Measurements from ENCODE around the gene FGGY.

FGGY gene

DNA sequence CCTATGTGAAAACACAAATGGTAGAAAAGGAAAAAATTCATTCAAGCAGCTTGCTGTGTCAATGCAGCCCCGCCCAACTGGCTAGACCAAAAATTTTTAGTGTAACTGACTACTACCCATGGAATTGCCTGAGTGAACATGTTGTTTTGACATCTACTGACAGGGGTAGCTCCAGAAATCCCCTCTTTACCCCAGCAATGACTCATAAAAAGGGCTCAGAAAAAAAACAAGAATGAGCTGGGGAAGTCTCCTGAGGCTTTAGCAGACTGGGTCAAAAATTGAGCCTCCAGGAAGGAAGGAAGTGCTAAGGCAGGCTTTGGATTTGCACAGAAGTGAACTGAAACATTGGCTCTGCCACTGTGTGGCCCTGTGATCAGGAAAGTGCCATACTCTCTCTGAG lies 24.4 kb upstream of the FGGY start:
- TF ChIP-seq, protein P1, sequence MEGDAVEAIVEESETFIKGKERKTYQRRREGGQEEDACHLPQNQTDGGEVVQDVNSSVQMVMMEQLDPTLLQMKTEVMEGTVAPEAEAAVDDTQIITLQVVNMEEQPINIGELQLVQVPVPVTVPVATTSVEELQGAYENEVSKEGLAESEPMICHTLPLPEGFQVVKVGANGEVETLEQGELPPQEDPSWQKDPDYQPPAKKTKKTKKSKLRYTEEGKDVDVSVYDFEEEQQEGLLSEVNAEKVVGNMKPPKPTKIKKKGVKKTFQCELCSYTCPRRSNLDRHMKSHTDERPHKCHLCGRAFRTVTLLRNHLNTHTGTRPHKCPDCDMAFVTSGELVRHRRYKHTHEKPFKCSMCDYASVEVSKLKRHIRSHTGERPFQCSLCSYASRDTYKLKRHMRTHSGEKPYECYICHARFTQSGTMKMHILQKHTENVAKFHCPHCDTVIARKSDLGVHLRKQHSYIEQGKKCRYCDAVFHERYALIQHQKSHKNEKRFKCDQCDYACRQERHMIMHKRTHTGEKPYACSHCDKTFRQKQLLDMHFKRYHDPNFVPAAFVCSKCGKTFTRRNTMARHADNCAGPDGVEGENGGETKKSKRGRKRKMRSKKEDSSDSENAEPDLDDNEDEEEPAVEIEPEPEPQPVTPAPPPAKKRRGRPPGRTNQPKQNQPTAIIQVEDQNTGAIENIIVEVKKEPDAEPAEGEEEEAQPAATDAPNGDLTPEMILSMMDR (conservative IDR thresholded peaks at IDR 0.05; ENCODE audit: low read length), result no peak
- DNase-seq (ENCODE audit: low read depth), result peak; percentile 69
- H3K4me3 ChIP-seq (ENCODE audit: low read length), result no peak overlapping the region

DNA sequence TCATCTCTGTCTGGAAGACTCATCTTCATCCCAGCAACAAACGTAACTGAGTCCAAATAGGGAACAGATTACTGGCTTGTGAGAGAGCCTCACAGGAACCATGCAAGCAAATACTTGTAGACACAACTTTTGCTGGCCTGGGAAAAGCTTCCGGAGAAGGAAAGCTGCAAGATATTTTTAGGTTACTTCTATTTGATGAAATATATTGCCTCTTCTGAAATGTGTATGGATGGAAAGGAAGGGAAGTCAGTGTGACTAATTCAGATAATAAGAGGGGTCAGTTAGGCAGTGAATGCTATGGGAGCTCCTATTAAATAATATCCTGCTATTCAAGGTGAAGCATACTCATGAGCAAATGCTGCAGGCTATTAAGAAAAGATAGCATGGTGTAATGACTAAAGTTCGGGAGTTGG lies 20.4 kb upstream of the FGGY start:
- TF ChIP-seq, protein P1 (conservative IDR thresholded peaks at IDR 0.05; ENCODE audit: low read length), result no peak
- DNase-seq (ENCODE audit: low read depth), result no peak
- H3K4me3 ChIP-seq (ENCODE audit: low read length), result no peak overlapping the region

DNA sequence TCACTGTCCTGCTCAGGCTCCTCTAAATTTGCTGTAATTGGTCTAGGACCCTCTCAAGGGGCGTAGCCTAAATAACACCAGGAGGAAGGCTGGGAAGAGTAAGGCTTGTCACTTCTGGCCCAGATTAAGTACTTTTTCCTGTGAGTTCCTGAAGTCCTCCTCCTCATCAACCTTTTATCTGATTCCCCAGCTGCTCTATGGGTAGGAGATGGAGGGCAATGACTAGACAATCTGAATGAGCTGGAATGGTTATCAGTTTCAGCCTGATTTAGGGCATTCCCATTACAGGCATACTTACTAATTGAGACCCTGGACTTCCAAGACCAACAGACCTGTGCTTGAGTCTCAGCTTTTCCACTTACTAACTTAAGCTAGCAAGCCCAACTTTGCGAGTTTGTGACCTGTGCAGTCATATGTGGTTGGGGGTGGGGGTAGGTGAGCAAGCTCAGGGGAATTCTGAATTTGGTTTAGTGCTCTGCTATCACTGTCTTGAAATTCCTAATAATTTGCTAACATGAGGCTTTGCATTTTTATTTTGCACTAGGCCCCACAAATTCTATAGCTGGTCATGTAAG lies 18.0 kb upstream of the FGGY start:
- TF ChIP-seq, protein P1 (conservative IDR thresholded peaks at IDR 0.05; ENCODE audit: low read length), result no peak
- no peak overlapping the region for H3K4me3 ChIP-seq (ENCODE audit: low read length)
- no peak for DNase-seq (ENCODE audit: low read depth)

DNA sequence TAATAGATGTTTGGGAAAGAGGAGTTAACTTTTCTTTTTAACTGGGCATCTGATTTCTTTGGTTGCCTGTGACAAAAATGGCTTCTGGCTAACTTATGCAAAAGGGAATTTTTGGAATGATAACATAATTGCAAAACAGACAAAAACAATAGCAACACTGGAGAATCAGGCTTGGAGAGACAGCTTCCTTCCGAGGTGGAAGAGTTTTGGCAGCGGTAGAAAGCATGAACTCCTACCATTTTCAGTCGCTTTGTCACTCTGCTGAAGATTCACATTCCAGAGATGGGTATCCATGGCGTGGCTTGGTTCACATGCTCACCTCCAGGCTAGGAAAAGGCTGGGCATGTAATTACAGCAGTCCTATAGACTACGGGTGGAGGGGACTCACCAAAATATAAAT lies 17.2 kb upstream of the FGGY start:
- TF ChIP-seq, protein P1 (conservative IDR thresholded peaks at IDR 0.05; ENCODE audit: low read length), result no peak
- H3K4me3 ChIP-seq (ENCODE audit: low read length), result no peak overlapping the region
- DNase-seq (ENCODE audit: low read depth), result peak; percentile 86

DNA sequence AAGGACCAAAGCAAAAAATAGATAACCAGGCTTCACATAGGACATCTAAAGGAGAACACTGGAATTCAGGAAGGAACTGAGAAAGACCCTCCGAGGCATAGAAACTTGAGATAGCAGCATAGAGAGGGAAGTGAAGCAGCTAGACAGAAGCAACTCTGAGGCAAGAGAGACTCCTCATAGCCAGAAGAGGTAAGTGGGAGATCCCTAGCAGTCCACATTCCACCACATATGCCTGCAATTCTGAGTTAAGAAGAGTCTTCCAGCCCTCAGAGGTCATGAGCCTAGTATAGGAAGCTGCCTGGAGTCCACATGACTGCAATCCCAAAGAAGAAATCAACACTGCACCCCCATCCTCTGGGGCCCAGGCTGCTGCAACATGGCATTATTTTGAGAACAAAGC lies 13.9 kb upstream of the FGGY start:
- TF ChIP-seq, protein P1 (conservative IDR thresholded peaks at IDR 0.05; ENCODE audit: low read length), result no peak
- DNase-seq (ENCODE audit: low read depth), result no peak
- H3K4me3 ChIP-seq (ENCODE audit: low read length), result no peak overlapping the region

DNA sequence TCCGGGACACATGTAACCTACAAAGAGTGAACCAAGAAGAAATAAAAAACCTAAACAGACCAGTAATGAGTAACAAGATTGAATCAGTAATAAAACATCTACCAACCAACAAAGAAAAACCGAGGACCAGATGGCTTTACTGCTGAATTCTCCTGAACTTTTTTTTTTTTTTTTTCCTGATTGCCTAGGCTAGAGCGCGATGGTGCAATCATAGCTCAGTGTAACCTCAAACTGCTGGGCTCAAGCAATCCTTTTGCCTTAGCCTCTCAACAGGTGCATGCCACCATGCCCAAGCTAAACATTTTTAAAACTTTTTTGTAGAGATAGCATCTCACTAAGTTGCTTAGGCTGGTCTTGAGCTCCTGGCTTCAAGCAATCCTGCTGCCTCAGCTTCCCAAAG lies 11.2 kb upstream of the FGGY start:
- H3K4me3 ChIP-seq (ENCODE audit: low read length), result no peak overlapping the region
- TF ChIP-seq, protein P1 (conservative IDR thresholded peaks at IDR 0.05; ENCODE audit: low read length), result no peak
- peak; percentile 70 for DNase-seq (ENCODE audit: low read depth)

DNA sequence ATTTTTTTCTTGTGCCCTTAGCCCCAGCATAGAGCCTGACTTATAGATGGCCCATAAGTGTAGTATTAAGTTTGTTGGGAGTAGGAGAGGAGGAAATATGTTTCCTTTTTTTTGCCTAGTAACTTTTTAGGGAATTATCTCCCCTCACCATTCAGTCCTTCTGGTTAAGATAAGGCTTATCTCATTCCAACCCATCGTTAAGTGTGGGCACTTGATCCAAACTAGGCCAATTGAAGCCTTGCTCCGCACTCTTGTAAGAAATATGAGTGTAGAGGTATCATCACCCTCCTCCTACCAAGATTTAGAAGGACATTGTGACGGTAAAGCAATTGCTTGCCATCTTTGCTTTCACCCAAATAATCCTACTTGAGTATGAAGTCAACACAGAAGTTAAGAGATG lies 8.8 kb upstream of the FGGY start:
- TF ChIP-seq, protein P1 (conservative IDR thresholded peaks at IDR 0.05; ENCODE audit: low read length), result no peak
- DNase-seq (ENCODE audit: low read depth), result no peak
- no peak overlapping the region for H3K4me3 ChIP-seq (ENCODE audit: low read length)

All from AG10803 (cell line).